Adrenal gland (tissue), 12 donors: ENCODE measurements around the gene PPME1. TPM values are rescaled to one million over a fixed set of nuclear protein-coding genes. Genes with fewer than 3 reads are reported as not detected.
A peak's percentile ranks its signal among the peaks of the same experiment; 100 is the strongest.

Source experiments
- DNase-seq, 7 donors: peaks; one replicate each; pipeline ENCODE4 v3.0.0-alpha.2; 2019 to 2020
- H3K27ac ChIP-seq, 5 donors: fragments of 200-600 bp; sonication (generic) in 4 of 5; 1 replicate in 3 of 5; 2 replicates in 2 of 5; pipeline versions ENCODE4 v1.5.1 to v1.8.0; 2016 to 2020; ENCODE audit warnings: mild to moderate bottlenecking in 1 of 5
- H3K27me3 ChIP-seq: fragments of 200-600 bp; 2 replicates; pipeline ENCODE4 v1.8.0; 2021
- H3K36me3 ChIP-seq, 2 donors: fragments of 200-600 bp; replicated peaks in 1 of 2; 1 replicate in 1 of 2; 2 replicates in 1 of 2; pipeline versions ENCODE4 v1.5.1 to v1.8.0; 2018 to 2022
- H3K4me1 ChIP-seq, 2 donors: fragments of 200-600 bp; replicated peaks in 1 of 2; 1 replicate in 1 of 2; 2 replicates in 1 of 2; pipeline versions ENCODE4 v1.5.1 to v1.8.0; 2018 to 2021
- H3K4me3 ChIP-seq, 4 donors: fragments of 200-600 bp; sonication (generic) in 3 of 4; one replicate each; pipeline ENCODE4 v1.5.1; 2016 to 2018
- H3K9me3 ChIP-seq, 3 donors: fragments of 200-600 bp; sonication (generic) in 1 of 3; replicated peaks in 1 of 3; 1 replicate in 2 of 3; 2 replicates in 1 of 3; pipeline versions ENCODE4 v1.5.1 to v1.8.0; 2016 to 2021
- CTCF ChIP-seq, 6 experiments: fragments of 450-650 bp in 4 of 6; fragments of 200-600 bp in 2 of 6; sonication (generic) in 1 of 6; IDR thresholded peaks; 1 replicate in 5 of 6; 2 replicates in 1 of 6; pipeline versions ENCODE4 v1.5.1 to v1.8.0; 2016 to 2021; ENCODE audit warnings: antibody characterized with exemption in 6 of 6, mild to moderate bottlenecking in 2 of 6, moderate library complexity in 1 of 6
- POLR2A ChIP-seq, 2 donors: fragments of 450-650 bp; IDR thresholded peaks; one replicate each; pipeline ENCODE4 v1.6.1; 2017; ENCODE audit warnings: antibody characterized with exemption in 2 of 2, mild to moderate bottlenecking in 2 of 2, moderate library complexity in 1 of 2
- WGBS, 4 donors: extraction: QIAGEN DNeasy Blood & Tissue Kit in 2 of 4; methylation state at CpG; one replicate each; pipeline versions ENCODE4 v1.1.5 to v1.1.7; 2013 to 2017; 5-methylcytosine and 5-hydroxymethylcytosine counted together
- intact Hi-C, 2 donors: fragments of 100-400 bp; cut with DNase I; formaldehyde crosslinking; loops; one replicate each; pipeline versions ENCODE4 v1.14.1 to v1.15.0; 2022 to 2023
- polyA plus RNA-seq, 3 donors: library from polyadenylated mRNA; stranded (reverse); fragments of 200-250 nt in 2 of 3; fragments of 350-450 nt in 1 of 3; fragmentation: Illumina TruSeq in 1 of 3; extraction: RNeasy Lipid Tissue Mini Kit (QIAGEN cat#74804) in 1 of 3; gene quantifications; one replicate each; pipeline ENCODE4 v1.2.3, GENCODE V29; 2013 to 2014
- total RNA-seq, 9 donors: library from RNA; depleted of rRNA in 4 of 9; stranded (reverse); fragments of >200 nt in 4 of 9; fragments of 120-200 nt in 1 of 9; fragmentation: NEBNext Ultra II Directional in 1 of 9; extraction: Animal tissue kit (Norgen Biotek cat#: 25700) in 1 of 9; gene quantifications; one replicate each; pipeline versions ENCODE4 v1.1.0 to v1.2.4, GENCODE V29; 2013 to 2023
- donor health status: healthy with polysubstance abuse.
- donor health status: Bipolar disorder and iron deficiency.
- donor health status: DM: yes; HTN: yes; CAD: no.
- donor health status: DM: no; HTN: no; CAD: no.
- donor health status: DM: no; HTN: no; CAD: no.
- donor health status: DM: yes; HTN: yes; CAD: no.

Gene PPME1
- total and polyA plus RNA-seq, 12 donors: 29.6 to 71.6 (median 48.2) TPM

- 77 to 87% (median 85%) methylated on average over 5 of the region's 5 CpGs for WGBS, 4 donors
- TF ChIP-seq POLR2A (IDR thresholded peaks at IDR 0.05) (no peak), CTCF (IDR thresholded peaks at IDR 0.05) (no peak)
- H3K36me3 ChIP-seq: peaks cover 0 to 35% of the 10 kb centered on the region in 2 donors
These were observed 85.5 kb downstream of the PPME1 start for GRCh38 chr11:74256378-74257133.

GRCh38 chr11:74257959-74258553 is 87.0 kb downstream of the PPME1 start:
- intact Hi-C loops: loop anchor here (5.0 to 10.0 kb wide), 5 partner anchors 64 to 307 kb away; no protein-coding TSS in a partner anchor
- peak in 5 of 7 donors; percentile 18 to 56 (median 29) for DNase-seq
- Histone ChIP-seq H3K27ac (no peak overlapping the region), H3K9me3 (no peaks in the 10 kb centered on the region), H3K27me3 (no peaks in the 10 kb centered on the region), H3K4me3 (no peak overlapping the region), H3K4me1 (no peaks in the 10 kb centered on the region), H3K36me3 (peaks cover 0 to 22% of the 10 kb centered on the region in 2 donors)
- WGBS, 4 donors: 48 to 60% (median 53%) methylated on average over 4 of the region's 4 CpGs
- TF ChIP-seq POLR2A (IDR thresholded peaks at IDR 0.05) (no peak), CTCF (IDR thresholded peaks at IDR 0.05) (no peak)

More at GRCh38 chr11:74256378-74257133, 85.5 kb downstream of the PPME1 start:
- intact Hi-C loops: loop anchor here (5.0 to 10.0 kb wide), 5 partner anchors 66 to 308 kb away; no protein-coding TSS in a partner anchor
- no peak for DNase-seq
- no peaks in the 10 kb centered on the region for H3K9me3 ChIP-seq
- no peaks in the 10 kb centered on the region for H3K4me1 ChIP-seq
- H3K4me3 ChIP-seq: no peak overlapping the region
- no peaks in the 10 kb centered on the region for H3K27me3 ChIP-seq
- no peak overlapping the region for H3K27ac ChIP-seq

- WGBS, 4 donors: 77 to 100% (median 92%) methylated on average over 2 of the region's 2 CpGs
- intact Hi-C loops: loop anchor here in 1 of 2 donors (10.0 kb wide), 1 partner anchor 52 kb away; the partner anchor contains the start of gene P4HA3
- DNase-seq: no peak
These were observed 91.6 kb downstream of the PPME1 start for GRCh38 chr11:74262725-74263124.

More at GRCh38 chr11:74262725-74263124, 91.6 kb downstream of the PPME1 start:
- Histone ChIP-seq H3K27me3 (no peaks in the 10 kb centered on the region), H3K36me3 (no peaks in the 10 kb centered on the region), H3K4me1 (no peaks in the 10 kb centered on the region), H3K4me3 (no peak overlapping the region), H3K9me3 (no peaks in the 10 kb centered on the region), H3K27ac (no peak overlapping the region)
- TF ChIP-seq CTCF (IDR thresholded peaks at IDR 0.05) (no peak), POLR2A (IDR thresholded peaks at IDR 0.05) (no peak)
